AG08395 (cell line): ENCODE measurements around the gene AGAP1.
"Not testable (repeated sequence)": the region's sequence is repeated elsewhere in the genome, so short reads cannot be mapped to it uniquely, and the experiment has no call there.

ENCODE experiments used
- DNase-seq: peaks from one replicate; pipeline ENCODE4 v3.0.0; 2012; ENCODE audit warnings: mixed read lengths, low spot score

The AGAP1 gene

DNA sequence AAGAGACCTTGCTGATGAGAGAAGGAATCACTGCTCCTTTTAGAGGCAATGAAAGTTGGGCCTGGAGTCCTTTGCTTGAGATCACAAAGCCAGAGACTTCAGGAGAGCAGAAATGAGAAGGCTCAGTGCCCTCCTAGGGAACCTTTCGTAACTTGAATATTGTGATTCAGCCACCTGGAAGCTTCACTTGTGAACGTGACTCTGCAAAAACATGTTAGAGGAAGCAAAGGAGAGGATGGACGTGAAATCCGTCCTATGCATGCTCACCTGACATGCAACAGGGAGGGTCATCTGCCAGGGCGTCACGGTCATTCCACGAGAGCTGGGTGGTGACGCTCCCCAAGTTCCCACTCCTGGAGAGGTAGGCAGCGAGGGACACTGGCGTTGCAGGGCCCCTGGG, 243.6 kb downstream of the AGAP1 start:
- no peak for DNase-seq

GRCh38 chr2:235737840-235738239, 244.0 kb downstream of the AGAP1 start:
- no peak for DNase-seq

DNA sequence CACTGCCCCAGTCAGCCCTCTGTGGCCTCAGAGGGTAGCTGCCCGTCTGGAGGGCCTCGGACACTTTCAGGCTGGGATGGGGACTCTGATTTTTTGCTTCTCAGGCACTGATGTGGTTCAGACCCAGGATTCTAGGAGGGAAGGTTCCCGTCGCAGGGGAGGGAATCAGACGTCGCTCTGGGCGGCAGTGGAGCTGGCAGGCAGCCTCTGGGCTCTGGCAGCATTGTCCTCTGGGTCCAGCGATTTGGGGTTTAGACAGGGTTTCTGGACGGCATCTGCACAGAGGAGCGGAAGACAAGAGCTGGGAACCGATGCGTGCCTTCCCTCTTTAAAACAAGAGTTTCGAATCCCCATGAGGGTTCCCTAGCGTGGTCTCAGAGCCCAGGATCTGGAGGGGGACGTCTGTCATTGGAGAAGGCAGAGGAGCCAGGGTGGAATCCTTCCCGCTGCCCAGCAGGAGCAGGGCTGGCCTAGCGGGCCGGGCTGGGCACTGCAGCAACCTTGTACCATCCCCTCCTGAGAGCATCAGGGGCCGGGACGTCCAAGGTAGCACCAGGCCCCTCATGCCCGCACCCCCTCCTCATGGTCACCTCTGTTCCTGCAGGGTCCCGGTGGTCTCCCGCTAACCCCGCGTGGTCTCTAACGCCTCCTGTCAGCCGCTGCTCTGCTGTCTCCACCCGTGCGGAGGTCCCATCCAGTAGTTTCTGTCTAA, 246.0 kb downstream of the AGAP1 start:
- DNase-seq: no peak

DNA sequence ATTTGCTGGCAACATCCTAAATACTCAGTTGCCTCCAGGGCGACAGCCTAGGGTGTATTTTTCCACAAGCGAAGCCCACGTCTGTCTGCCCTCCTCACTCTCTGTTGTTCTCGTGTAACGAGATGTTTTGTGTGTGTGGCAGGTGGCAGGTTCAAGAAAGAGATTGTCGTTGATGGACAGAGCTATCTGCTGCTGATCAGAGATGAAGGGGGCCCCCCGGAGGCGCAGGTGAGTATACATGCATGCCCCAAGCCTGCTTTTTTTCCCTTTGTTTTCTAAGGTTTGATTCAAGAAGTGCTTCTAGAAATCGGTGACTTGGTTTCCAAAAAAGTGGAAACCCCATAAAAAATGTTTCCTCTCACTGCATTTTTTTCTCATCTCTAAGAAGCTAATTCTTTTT, 247.0 kb downstream of the AGAP1 start:
- DNase-seq: no peak

- DNase-seq: no peak
Observed at GRCh38 chr2:235744161-235744560, 250.3 kb downstream of the AGAP1 start.

DNA sequence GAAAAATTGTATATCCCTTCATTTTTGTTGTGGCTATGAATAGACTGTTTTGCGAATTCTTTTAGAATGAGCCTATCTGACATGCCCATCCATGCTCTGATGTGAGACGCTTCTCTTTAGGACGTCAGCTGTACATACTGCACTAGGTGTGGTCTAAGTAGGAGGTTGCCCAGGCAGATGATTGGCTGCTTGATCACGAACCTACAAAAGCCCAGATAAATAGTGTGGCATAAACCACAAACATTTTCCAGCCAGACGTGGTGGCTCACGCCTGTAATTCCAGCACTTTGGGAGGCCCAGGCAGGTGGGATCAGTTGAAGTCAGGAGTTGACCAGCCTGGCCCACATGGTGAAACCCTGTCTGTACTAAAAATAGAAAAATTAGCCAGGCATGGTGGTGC, 251.8 kb downstream of the AGAP1 start:
- no peak for DNase-seq

- DNase-seq: peak; percentile 88
Observed at GRCh38 chr2:235746257-235746934, 252.6 kb downstream of the AGAP1 start.

DNA sequence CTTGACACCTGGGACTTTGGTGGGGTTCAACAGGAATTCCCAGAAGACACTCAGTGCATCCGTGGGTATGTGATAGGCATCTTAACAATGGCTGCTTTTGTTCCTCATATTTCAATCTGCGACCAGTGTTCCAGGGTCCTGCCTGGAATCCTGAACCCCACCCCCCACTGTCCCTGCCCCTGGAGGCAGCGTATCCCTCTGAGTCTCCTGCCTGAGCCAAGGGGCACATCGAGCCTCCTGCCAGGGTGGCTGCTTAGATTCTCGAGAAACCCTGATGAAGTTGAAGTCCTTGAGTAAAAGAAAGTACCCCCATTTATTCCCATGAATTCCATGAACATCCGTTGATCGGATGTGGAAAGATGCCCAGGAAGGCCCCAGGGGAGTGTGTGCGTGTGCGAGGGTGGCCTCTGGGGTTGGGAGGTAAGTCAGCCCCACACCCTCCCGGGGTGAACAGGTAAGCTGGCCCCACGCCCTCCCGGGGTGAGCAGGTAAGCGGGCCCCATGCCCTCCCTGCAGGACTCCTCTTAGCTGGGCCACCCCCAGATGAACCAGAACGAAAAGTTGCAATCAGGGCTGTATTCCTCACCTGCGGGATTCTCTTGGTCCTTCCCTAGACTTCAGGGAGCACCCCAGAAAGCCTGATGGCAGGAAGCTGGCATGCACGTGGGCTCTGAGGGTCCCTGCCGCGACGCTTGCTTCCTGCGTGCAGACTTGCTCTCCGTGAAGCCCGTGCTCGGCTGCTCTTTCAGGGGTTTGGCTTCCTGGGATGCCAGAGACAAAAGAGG, 253.3 kb downstream of the AGAP1 start:
- DNase-seq: no peak

GRCh38 chr2:235747786-235748091, 253.9 kb downstream of the AGAP1 start:
- DNase-seq: no peak

DNA sequence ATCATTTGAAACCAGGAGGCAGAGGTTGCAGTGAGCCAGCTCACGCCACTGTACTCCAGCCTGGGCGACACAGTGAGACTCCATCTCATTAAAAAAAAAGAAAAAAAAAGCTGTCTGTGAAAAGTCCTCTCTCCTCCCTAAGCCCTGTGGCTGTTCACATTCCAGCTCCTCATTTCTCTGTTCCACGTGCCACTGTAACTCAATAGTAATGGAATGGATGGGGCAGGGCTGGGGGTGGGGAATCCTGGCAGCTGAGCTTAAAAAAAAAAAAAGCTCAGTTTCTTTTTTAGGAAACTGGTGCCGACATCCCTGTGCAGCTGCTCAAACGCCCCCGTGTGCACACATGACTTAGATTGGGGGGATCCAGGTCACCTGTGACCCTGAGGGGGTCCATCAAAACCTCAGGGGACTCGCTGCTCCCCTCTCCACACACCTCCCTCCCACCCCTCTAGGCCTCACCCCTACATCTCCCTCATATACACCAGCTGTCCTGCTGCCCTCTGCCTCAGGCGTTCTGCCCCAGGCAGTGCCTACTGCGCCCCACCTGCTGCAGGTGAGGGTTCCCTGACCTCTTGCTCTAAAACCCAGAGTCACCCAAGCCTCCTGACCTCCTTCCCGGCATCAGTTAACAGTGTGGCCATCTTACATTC, 255.4 kb downstream of the AGAP1 start:
- DNase-seq: peak; percentile 78

GRCh38 chr2:235749771-235750160, 255.9 kb downstream of the AGAP1 start:
- DNase-seq: no peak

GRCh38 chr2:235752846-235753245, 259.0 kb downstream of the AGAP1 start:
- no peak for DNase-seq

GRCh38 chr2:235754357-235755207, 260.7 kb downstream of the AGAP1 start:
- DNase-seq: no peak

DNA sequence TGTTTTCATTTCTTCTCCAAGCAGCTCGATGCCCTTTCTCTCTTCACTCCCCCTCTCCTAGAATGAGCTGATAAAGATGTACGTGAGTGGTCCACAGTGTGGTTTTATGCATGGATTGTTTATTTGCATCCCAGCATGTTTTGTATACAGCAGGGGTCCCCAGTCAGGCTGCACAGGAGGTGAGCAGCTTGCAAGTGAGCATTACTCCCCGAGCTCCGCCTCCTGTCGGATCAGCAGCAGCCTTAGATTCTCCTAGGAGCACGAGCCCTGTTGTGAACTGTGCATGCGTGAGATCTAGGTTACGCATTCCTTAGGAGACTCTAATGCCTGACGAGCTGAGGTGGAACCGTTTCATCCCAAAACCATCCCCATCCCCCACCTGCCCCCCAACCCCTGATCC, 262.6 kb downstream of the AGAP1 start:
- no peak for DNase-seq

- DNase-seq: no peak
Observed at GRCh38 chr2:235757212-235757611, 263.4 kb downstream of the AGAP1 start.

DNA sequence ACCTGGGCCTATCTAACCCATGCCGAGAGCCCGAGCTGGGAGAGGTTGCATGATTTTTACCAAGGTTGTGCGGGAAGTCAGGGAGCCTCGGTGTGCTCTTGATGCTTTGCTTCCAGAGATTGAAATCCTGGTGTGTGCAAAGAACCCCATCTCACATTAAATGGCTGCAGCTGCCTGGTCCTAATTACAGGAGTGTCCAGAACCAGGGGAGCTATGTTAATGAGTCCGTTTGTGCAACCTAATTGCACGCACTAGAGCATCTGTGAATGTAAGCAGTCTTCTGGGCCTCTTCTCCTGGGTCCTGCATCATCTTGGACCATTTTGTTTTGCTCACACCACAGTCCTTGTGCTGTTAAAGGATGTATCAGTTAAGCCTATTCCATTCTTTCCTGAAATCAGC, 263.8 kb downstream of the AGAP1 start:
- no peak for DNase-seq

GRCh38 chr2:235762832-235763598, 269.2 kb downstream of the AGAP1 start:
- DNase-seq: no peak

- DNase-seq: no peak
Observed at GRCh38 chr2:235763816-235764215, 270.0 kb downstream of the AGAP1 start.

DNA sequence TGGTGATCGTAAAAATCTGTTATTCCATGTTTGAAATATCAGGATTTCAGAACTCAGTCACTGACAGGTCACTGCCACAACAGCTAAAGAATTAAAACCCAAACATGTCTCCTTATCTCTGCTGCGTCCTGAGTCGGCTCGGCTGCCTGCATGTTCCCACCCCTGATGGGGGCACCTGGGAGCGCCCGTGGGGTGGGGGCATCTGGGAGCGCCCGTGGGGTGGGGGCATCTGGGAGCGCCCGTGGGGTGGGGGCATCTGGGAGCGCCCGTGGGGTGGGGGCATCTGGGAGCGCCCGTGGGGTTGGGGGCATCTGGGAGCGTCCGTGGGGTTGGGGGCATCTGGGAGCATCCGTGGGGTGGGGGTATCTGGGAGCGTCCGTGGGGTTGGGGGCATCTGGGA, 270.6 kb downstream of the AGAP1 start:
- DNase-seq: not testable (repeated sequence)

- DNase-seq: peak; percentile 80
Observed at GRCh38 chr2:235765181-235765820, 271.5 kb downstream of the AGAP1 start.
